HG03520 (cell line): ENCODE measurements around the gene CALB2.
A peak's percentile ranks its signal among the peaks of the same experiment; 100 is the strongest.

Experiments
- ATAC-seq: cut with Tn5 transposase; IDR thresholded peaks from one replicate; pipeline ENCODE4 v1.9.1; 2021; ENCODE audit warnings: mild to moderate bottlenecking, moderate library complexity; ENCODE audit not compliant: unreplicated experiment

Gene CALB2

DNA sequence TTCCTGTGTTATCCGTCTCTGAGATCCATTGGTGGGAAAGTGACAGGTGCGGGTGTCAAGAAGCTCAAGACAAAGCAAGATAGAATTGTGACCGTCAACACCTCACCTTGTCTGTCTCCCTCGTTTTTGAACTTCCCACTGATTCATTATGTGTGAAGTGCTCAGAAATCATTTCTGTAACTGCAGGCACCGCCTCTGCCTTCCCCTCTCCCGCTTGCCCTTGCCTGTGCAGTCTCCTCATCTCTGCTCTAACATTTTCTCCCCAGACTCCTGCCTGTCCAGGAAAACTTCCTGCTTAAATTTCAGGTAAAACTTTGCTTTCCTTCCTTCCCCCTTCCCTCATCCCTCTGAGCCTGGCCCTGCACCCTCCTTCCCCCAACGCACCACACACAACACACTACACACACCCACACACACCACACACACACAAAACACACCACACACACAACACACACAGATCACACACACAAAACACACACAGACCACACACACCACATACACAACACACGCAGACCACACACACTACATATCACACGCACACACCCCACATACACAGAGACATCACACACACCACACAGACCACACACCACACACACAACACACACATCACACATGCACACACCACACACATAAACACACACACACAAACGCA lies 25.7 kb downstream of the CALB2 start:
- ATAC-seq = no peak

DNA sequence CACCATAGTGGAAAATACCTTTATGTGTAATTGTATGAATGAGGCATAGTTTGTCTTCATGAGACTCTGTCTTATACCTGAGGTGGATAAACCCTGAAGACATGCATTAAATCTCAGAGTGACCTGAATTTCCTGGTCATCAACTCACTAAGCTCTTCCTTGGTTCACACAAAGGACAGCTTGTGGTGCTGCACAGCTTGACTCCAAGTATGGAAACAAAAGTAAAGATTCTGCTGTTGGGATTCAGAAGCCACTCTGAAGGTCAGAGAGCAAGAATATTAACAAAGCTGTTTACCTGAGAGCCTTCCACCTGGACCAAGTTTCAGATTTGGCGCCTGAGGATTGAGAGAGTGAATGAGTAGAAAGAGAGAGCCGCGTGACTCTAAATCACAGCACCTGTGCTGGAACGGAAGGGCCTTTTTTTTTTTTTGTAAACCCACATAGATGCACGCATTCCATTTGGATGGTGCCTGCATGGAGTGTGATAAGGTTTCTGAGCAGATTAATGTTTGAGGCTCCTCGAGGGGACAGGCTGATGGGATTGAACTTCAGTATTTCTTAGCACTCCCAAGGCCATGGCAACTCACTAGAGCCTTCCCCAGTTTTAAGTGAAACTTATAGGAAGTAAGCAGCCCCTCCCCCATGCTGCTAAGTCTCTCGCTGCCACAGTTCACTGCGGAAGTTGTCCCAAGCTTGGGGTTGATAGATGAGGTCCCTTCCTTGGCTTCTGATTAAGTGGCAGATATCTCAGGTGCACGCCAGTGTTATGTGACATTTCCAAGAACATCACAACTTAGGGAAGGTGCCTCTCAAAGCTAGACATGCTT lies 28.7 kb downstream of the CALB2 start:
- no peak for ATAC-seq

DNA sequence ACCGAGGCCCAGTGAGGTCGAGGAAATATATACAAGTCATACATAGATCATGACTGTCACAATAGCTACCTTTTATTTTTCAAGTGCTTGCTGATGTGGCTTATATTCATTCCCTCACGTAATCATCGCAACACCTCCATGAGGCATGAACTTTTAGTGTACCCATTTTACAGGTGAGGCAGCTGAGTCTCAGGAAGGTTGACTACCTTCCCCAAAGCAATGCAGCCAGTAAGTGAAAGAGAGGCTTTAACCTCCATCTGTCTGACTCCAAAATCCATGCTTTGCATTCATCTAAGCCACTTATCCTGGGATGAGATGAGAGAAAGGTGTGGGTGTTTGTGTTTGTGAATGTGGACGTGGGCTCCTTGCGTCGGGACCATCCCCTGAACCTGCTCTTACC lies 30.8 kb downstream of the CALB2 start:
- ATAC-seq = no peak

DNA sequence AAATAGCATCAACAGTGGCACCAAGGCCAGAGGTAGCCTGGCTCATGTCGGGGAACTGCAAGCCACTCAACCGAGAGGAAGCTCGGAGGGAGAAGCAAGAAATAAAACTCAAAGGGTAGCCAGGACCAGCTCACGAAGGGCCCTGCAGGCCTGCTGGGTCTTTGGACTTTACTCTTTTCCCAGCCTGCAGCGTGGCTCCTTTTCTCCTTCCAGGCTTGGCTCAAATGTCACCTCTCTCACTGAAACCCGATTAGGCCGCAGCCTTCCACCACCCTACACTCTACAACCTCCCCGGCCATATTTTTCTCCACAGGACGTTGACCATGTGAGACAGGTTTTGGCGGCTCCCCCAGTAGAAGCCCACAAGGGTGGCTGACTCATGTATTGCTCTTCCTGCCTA lies 38.1 kb downstream of the CALB2 start:
- ATAC-seq = no peak

DNA sequence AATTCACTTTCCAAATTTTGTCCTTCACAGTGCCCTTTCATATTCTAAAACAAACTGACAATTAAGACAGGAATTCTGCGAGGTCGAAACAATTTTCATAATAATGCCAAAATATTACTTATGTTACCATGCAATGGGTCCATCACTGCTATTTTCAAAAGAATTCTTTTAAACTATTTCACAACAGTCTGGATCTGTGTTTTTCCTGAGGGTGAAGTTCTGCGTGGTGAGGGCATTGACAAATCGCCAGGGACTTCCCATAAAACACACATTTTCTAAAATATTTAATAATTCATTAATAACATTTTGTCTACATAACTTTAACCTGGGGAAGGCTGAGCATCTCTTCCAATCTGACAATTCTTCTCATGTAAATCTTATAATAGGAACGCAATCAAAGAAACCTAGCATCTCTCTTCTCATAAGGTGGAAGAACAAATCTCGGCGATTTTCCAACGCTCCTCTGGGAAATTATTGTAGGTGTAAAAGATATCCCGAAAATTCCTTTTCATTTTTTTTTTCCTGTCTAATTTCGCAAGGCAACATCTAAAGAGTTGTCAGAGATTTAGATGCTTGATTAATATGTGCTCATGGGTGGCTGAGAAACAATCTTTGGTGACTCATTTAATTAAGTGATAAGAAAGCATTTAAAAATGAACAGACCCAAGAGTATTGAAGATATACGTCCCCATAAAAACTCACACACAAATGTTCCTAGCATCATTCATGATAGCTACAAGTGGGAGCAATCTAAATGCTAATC lies 41.5 kb downstream of the CALB2 start:
- ATAC-seq = no peak

DNA sequence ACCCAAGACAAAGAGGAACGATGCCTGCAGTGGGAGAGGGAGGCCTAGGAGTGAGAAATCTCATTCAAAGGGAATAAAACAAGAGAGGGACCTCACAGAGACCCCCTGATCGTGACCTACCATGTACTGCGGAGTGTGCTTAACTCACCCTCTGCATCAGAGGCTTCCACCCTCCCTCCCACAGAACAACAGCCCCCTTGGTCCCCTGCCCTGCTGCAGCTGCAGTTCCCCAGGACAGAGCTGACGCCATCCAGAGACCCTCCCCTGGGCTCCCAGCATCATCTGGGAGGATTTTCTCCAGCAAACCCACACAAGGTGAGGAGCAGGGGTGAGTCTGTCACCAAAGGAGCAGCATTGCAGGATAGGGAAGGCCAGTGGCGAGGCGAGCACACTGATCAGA lies 43.5 kb downstream of the CALB2 start:
- ATAC-seq = no peak

DNA sequence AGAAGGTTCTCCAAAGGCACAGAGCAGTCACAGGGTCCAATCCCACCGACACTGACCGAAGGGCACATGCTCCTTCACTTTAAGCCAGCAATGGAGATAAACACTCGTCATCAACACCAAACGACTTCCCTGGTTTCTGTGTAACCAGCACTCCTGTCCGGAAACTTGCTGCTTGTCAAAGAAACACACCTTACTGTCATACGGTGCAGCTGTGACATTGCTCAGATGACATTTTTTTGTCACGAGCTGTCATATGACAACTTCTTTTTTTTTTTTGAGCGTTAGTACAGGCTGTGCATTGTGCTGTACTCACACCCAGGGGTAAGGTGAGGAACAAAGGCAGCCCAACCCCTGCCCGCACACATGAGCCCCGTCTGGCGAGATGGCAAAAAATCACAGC lies 44.2 kb downstream of the CALB2 start:
- ATAC-seq = no peak

DNA sequence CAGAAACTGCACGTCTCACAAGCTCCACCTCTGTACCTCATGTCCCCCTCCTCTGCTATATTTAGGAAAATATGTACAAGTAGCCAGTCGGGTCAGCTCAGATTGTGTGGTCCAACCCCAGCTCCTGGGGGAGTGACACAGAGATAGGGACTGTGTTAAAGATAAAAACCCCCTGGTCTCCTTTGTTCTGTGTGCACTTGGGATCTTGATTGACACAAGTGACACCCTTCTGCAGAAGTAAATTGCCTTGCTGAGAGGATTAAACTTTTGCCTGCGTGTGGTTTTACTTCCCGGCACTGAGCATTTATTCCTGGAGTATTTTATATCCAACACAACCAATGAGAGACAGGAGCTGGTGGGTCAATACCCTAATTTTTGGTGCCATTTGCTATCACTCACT lies 45.8 kb downstream of the CALB2 start:
- ATAC-seq = no peak

DNA sequence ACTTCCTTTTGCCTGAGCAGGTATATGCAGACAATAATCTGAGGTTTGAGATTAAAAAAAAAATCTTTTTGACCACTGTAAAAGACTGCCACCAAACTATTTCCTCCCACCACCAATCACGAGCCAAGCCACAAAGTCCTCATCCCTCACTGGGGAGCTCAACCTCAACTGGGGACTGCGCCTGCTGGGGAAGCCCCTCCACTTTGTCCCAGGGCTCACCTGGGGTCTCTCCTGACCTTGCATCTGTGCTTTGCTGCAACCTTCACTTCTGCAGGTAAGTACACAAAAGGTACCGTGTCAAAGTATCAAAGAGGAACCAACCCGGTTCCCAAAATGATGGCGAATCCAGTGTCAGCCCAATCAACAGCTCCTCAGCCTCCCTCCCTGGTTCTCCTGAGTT lies 47.8 kb downstream of the CALB2 start:
- ATAC-seq = no peak

DNA sequence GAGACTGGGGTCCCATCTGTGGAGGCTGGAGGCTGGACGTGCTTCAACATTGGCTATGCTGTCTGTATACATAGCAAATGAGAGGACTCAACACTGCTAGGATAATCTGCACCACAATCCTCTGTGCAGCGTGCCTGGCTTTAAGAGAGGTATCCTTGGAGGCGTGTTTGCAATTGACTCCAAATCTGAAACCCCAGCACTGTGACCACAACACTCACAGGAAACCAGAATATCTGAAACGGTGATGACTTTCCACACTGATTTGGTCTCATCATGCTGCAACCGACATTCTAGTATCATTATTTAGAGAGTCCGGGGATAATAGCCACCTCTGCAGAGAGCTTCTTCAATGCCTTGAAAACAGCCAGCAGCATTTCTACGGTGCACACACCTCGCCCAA lies 48.2 kb downstream of the CALB2 start:
- ATAC-seq = no peak

DNA sequence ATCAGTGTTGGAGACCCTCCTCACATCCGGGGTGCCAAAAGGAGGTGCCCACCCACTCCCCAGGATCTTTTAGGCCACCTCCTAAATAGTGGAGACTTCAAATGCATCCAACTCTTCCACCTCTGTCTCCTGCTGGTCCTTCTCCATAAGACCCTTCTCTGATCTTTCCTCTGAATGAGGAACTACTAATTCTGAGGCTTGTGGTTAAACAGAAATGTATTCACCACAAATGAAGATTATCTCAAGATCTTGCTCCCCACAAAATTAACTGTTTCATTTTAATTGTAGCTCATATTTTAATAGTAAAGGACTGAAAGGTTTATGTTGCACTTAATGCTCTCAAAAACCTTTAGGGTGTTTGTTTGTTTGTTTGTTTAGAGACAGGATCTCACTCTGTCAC lies 49.2 kb downstream of the CALB2 start:
- ATAC-seq = no peak

DNA sequence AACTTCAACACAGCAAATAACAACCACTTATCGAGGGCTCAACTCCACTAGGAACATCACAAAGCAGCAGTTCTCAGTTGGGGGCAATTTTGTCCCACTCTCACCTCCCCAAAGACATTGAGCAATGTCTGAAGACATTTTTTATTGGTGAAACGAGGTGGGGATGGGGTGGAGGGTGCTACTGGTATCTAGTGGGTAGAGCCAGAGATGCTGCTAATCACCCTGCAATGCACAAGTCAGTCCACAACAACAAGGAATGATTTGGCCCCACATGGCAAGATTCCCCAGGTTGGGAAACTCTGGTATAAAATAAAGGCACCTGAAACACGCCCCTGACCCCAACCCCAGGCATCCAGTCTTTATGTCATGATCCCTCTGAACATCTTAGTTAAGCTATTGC lies 50.0 kb downstream of the CALB2 start:
- ATAC-seq = no peak

DNA sequence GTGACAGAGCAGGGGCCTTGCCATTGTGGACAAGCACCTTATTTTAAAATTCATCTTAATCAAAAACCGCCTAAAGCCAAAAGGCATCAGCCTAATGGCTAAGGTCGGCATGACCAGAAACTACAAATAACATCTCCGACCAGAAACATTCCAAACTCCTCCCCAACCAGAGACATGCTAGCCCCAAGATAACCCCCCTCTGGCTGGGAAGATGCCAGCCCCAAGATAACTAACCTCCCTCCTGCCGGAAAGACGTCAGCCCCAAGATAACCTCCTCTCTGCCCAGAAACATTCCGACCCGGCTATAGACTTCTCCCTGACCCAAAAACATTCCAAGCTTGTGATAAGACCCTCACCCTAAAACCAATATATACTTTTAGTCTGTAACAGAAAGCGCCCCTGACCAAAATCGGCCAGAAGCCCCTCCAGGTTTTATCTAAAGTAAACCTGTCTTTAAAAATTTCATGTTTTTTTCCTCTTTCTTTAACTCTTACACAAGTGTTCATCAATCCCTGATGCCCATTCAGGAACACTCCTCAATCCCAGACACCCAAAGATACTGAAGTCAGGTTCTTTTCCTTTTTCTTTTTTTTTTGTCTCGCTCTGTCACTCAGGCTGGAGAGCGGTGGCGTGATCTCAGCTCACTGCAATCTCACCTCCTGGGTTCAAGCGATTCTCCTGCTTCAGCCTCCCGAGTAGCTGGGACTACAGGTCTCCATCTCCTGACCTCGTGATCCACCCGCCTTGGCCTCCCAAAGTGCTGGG lies 50.7 kb downstream of the CALB2 start:
- no peak for ATAC-seq

DNA sequence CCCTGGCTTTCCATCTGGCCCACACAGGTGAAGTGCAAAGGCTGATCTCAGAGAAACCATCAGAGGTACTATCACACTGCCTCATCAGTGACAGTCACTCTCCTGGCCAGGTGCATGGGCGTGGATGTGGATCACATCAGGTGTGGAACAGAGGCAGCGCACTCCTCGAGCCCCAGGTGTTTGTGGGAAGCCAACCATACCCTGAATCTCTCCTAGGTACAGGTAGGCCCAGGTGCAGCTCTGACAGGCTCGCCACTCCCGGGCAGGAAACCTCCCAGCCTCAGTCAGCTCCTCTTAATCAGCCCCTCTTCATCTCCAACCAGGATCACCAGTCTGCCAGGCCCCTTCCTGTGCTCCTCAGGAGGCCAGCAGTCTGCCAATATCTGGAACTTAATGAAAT lies 51.6 kb downstream of the CALB2 start:
- no peak for ATAC-seq

DNA sequence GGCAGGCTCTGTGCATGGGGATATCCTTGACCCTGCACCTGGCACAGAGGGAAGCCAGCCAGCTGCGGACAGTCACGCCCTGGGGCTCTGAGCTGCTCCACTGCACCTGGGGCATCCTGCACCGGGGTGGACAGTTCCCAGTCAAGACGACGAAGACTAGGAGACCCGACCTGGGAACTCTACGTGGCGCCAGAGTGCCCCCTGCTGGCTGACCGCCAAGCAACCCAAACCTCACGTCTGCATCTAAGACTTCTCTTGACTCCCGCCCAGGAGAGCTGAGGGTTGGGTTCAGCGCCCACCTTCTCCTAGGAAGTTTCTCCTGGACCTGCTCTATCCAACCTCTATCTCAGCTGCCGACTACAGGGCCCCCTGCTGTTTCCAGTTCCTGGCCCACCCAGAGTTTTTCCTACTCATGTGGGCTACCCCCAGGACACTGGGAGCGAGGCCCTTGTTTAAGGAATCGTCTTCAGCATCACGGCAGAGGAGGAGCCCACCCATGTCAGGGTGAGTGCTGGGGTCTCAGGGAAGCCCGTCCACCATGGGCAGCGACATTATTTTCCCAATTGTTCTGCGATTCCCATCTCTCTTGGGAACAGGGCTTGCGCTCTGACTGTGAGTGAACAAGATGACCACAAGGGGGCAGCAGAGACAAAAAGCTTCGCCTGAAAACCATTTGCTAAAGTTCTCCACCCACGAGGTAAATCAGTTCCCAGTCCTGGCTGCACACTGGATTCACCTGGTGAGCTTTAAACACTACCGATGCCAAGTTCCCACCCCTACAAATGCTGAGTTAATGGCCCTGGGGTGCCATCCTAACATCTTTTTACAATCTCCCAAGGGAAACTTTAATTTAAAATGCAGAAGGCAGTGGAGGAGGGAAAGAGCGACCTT lies 54.0 kb downstream of the CALB2 start:
- ATAC-seq = peak; percentile 55

DNA sequence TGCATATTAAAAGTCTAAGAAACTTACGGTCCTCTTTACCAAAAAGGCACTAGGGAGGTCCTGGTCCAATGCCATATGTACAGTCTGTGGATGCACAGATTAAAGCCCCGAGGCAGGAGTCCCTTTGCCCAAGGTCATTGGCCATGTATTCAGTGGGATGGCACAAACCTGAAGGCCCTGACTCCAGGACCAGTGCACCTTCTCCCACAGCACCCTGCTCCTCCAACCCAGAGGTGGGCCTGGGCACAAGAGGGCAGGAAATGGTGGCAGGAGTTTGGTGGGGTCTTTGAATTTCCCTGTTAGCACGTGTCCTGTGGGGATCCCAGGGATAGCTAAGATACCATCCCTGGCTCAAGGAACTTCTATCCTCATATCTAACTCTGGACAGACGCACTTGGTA lies 54.8 kb downstream of the CALB2 start:
- ATAC-seq = no peak

DNA sequence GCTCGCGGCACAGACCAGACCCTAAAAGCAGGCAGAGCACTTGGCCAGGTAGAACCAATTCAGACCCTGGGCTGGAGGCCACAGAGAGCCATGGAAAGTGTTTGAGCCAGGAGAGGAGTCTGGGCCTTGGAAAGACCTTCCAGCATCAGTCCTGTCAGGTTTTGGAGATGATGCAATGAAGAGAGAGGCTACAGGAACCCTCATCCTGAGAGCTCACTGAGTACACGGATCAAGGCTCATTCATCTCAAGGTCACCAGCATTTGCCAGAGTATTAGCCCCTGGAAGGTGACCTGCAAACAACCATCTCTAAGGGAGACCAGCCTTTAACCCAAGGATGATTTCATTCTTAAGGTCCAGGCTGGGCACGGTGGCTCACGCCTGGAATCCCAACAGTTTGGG lies 55.5 kb downstream of the CALB2 start:
- no peak for ATAC-seq

DNA sequence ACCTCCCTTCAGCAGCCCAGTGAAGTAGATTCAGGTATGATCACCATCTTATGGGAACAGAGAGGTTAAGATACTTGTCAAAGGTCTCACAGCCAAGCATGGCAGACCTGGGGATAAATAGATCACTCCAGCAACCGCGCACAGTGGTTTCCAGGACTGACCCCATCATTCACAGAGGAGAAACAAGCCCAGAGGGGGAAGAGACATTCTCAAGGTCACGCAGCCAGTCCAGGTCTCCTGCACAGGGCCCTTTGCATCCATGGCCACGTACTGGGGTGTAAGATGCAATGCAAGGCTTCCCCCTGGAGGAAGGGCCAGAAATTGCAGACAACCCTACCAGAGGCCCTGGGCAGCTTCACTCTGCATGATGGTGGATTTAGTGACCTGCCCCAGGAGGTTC lies 63.4 kb downstream of the CALB2 start:
- no peak for ATAC-seq

DNA sequence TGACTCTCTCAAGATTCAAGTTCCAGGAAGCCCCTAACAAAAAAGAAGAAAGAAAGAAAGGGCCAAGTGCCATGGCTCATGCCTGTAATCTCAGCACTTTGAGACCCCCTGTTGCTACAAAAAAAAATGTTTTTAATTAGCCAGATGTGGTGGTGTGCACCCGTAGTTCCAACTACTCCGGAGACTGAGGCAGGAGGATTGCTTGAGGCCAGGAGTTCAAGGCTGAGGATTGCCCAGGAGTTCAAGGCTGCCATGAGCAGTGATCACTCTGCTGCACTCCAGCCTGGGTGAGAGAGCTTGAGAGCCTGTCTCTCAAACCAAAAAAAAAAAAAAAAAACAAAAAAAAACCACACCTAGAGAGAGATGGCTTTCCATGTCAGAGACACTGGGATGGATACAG lies 64.5 kb downstream of the CALB2 start:
- no peak for ATAC-seq

DNA sequence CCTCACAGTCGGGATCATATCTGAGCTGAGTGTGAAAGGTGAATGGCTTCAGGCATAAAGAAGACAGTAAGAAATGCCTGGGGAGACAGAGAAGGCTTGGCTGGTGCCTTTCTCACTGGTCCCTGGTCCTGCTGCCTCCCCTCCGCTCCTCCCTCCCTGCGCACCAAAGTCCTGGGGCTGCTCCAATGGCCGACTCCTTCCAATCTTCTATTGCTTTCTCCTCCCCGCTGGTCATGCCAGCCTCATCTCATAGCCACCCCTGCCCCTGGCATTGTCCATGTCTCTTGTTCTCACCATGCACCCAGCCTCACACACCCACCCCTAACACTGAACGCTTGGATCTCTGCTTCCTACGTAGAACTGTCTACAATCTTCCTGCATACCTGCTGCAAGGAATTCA lies 65.3 kb downstream of the CALB2 start:
- no peak for ATAC-seq
